SKM-1 treated with dmso at 0.1 percent for 144 hours (cell line): ENCODE measurements around the gene MYO15B.

Experiments used
- DNase-seq: peaks from one replicate; lab custom pipeline; 2025; ENCODE audit not compliant: unreplicated experiment; lab: John Stamatoyannopoulos, UW

MYO15B gene

DNA sequence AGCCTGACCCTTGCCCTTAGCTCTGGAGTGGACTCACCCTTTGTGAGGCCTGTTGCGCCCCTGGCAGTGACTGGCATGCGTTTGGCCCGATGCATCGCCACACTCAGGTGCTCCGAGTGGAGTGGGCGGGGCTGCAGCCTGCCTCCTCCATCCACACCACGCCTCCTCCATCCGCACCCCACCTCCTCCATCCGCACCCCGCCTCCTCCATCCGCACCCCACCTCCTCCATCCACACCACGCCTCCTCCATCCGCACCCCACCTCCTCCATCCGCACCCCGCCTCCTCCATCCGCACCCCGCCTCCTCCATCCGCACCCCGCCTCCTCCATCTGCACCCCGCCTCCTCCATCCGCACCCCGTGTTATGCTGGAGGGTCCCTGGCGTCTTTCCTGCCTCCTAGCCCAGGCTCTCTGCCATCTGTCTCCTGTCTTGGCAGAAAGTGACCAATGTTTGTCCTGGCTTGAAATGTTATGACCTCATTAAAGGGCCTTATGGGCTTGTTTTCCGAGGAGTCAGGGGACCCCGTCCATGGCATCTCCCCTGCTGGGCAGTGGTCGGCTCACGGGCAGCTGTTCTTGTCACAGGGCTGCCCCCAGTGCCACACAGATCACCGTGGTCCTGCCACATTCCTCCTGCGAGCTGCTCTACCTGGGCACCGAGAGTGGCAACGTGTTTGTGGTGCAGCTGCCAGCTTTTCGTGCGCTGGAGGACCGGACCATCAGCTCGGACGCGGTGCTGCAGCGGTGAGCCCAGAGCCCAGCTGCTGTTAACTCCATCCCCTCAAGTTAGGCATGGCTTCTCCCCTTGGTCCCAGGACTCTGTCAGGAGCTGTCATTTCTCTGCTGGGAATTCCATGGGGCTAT is 28.7 kb upstream of the MYO15B start:
- DNase-seq: no peak

DNA sequence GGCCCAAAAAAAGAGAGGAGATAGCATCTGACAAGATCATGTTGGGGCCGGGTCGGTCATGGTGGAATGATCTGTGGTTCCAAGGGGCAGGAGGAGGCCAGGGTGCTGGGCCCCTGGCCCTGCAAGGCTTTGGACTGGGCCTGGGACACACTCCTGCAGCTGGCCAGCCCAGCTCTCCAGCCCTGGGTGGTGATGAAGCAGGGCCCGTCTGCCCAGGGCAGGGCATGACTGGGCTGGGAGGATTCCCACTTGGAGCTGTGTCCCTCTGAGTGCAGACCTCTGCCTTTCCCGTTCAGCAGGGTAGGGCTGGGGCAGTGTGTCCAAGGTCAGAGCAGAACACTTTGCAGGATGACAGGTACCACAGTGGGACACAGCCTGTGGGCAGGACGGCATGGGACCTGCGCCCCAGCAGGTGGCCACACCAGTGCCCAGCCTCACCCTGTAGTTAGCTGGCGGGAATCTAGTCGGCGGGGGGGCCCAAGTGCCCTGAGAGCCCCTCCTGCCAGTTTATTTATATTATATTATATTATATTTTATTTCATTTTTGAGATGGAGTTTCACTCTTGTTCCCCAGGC is 27.6 kb upstream of the MYO15B start:
- no peak for DNase-seq

DNA sequence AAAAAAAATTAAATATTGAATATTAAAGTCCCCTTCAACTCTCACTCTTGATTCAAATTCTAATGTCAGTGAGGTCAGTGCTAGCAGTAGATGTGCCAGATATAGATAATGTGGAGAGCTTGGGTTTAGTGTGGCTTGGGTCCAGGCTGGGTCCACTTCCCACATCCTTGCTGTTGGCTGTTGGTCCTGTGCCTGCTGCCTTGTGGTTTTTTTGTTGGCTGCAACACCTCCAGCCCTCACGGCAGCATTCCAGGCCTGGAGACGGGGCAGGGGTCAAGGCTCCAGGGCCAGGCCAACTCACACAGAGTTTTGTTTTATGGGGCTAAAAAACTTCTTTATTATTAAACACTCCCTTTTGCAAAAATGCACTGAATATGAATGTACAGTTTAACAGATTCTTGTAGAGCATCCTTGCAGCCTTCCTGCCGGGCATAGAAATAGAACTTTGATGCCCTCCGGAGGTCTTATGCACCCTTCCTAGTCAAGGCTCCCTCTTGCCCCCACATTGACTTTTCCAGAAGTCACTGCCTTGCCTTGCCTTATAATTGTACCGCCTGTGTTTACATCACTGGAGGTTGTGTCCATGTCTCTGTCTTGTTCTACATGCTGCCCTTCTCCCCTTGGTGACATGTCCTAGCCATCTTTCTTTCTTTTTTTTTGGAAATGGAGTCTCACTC is 25.5 kb upstream of the MYO15B start:
- DNase-seq: no peak

DNA sequence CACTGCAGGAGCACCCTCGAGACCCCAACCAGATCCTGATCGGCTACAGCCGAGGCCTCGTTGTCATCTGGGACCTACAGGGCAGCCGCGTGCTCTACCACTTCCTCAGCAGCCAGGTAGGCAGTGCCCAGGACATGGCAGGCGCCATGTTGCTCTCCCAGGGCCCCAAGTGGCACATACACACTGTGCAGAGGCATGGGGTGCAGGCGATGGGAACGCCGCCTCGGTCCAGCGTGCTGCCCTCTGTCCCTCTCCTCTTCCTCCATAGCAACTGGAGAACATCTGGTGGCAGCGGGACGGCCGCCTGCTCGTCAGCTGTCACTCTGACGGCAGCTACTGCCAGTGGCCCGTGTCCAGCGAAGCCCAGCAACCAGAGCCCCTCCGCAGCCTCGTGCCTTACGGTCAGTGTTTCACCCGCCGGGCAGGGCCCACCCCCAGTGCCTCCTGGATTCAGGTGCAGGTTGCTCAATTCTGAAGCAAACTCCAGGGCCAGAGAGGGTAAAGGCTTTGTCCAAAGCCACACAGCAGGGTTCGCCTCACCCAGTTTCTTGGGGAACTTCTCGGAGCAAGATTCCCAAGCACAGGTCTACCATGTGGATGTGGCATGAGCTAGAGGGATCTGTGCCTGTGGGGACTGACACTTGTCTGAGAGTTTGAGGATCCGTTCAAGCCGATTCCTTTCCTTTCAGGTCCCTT is 24.4 kb upstream of the MYO15B start:
- no peak for DNase-seq

DNA sequence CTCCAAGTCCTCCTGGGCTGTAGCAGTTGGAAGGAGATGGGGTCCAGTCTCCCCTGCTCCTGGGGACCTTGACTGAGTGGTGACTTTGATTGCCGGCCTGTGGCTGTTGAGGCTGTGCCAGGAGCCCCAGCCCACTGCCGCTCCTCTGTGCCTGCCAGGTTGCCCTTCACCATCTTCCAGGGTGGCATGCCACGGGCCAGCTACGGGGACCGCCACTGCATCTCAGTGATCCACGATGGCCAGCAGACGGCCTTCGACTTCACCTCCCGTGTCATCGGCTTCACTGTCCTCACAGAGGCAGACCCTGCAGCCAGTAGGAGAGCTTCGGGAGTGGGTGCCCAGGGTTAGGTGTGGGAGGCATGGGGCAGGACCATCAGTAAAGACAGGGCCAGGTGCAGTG is 23.4 kb upstream of the MYO15B start:
- no peak for DNase-seq

DNA sequence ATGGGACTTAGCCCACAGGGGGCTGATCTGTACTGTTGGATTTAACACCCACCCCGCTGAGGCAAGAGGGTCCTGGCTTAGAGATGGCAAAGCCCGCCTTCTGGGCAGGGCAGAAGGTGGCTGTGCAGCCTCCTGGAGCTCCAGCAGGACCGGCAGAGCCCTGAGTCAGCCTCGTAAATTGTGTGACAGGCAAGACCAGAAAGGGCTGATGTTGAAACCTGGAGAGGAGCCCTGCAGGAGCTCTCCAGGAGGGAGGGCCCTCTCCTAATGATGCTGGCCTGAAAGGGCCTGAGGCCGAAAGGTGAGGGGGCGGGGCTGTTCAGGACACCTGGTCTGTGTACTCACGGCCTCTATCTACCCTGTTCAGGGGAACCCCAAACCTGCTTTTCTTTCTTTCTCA is 22.5 kb upstream of the MYO15B start:
- no peak for DNase-seq

DNA sequence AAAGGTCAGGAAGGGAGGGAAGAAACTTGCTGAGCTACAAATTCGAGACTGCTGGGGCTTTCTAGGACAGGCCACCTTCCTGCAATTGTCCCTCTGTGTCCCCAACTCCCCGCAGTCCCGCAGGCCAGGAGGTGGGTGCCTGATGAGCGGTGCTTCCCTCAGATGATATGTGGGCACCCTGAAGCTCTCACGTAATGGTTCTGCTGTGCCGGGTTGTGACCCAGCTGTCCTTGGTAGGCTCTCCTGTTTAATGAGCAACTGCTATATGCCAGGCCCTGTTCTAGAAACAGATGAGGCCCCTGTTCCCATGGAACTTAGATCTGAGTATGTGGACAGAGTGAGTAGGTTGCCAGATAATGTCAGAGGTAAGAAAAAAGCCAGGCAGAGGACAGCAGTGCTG is 22.0 kb upstream of the MYO15B start:
- DNase-seq: no peak

DNA sequence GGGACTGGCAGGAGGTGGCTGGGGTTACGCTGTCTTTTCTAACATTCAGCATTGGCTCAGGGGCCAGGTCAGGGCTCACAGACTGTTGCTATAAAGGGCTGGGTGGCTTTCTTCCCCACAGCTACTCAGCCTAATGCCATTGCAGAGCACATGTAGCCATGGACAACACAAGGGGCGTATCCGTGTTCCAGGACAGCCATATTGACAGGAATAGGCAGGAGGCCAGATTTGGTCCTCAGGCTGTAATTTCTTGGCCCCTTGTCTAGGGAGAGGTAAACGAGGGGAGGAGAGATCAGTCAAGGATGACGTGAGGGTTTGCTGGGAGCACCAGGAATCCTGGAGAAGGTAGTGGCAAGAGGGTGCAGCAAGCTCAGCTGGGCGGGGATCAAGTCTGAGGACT is 21.2 kb upstream of the MYO15B start:
- DNase-seq: no peak

DNA sequence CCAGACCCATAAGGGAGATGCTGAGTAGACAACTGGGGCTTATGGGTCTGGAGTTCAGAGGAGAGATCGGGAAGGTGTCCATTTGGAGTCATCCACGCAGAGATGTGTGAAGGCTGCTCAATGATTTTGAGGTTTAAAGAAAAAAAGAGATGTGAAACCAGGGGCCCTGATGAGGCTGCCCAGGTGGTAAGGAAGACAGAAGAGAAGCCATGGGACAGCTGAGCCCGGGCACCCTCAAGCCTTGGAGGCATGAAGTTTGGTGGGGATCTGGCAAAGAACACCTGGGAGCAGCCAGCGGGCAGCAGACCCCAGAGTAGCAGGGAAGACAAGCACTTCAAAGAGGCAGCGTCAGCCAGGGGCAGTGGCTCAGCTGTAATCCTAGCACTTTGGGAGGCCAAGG is 20.8 kb upstream of the MYO15B start:
- DNase-seq: no peak

DNA sequence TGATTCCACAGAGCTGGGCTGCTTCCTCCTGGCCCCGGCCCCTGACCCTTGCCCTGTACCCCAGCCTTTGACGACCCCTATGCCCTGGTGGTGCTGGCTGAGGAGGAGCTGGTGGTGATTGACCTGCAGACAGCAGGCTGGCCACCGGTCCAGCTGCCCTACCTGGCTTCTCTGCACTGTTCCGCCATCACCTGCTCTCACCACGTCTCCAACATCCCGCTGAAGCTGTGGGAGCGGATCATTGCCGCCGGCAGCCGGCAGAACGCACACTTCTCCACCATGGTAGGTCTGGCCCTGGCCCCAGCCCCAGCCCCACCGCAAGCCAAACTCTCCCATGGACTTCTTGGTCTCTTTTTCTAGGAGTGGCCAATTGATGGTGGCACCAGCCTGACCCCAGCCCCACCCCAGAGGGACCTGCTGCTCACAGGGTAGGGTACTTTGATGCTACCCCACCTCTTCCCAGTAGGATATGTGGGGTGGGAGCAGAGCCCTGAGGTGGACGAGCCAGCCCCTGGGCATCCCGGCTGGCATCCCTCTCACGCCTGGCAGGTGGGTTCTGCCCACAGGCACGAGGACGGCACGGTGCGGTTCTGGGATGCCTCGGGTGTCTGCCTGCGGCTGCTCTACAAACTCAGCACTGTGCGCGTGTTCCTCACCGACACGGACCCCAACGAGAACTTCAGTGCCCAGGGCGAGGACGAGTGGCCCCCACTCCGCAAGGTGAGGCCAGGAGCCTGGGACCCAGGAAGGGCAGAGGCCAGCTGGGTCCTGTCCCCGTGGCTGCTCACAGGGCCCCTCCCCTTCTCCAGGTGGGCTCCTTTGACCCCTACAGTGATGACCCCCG is 19.0 kb upstream of the MYO15B start:
- no peak for DNase-seq

DNA sequence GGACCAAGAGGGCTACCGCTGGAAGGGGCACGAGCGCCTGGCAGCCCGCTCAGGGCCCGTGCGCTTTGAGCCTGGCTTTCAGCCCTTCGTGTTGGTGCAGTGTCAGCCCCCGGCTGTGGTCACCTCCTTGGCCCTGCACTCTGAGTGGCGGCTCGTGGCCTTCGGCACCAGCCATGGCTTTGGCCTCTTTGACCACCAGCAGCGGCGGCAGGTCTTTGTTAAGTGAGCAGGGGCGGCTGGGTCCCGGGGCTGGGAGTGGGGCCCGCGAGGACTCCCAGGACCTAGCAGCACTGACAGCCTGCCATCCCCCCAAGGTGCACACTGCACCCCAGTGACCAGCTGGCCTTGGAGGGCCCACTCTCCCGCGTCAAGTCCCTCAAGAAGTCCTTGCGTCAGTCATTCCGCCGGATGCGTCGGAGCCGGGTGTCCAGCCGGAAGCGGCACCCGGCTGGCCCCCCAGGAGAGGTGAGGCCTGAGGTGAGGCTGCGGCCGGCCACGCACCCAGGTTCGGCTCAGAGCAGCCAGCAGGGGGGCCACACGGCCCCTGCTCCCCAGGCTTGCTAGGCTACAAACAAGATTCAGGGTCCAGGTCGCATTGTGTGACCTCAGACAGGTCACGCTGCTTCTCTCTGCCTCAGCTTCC is 17.4 kb upstream of the MYO15B start:
- no peak for DNase-seq

DNA sequence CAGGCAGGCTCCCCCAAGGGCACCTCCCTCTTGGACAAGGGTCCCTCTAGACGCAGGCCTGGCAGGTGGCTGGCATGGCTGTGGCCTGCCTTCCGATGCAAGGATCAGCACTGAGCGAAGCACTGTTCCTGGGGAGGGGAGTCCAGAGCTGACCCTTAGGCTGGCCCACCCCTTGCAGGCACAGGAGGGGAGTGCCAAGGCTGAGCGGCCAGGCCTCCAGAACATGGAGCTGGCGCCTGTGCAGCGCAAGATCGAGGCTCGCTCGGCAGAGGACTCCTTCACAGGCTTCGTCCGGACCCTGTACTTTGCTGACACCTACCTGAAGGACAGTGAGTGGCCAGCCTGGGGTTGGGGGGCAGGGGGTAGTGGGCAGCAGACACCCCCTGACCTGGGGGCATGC is 16.8 kb upstream of the MYO15B start:
- DNase-seq: no peak

DNA sequence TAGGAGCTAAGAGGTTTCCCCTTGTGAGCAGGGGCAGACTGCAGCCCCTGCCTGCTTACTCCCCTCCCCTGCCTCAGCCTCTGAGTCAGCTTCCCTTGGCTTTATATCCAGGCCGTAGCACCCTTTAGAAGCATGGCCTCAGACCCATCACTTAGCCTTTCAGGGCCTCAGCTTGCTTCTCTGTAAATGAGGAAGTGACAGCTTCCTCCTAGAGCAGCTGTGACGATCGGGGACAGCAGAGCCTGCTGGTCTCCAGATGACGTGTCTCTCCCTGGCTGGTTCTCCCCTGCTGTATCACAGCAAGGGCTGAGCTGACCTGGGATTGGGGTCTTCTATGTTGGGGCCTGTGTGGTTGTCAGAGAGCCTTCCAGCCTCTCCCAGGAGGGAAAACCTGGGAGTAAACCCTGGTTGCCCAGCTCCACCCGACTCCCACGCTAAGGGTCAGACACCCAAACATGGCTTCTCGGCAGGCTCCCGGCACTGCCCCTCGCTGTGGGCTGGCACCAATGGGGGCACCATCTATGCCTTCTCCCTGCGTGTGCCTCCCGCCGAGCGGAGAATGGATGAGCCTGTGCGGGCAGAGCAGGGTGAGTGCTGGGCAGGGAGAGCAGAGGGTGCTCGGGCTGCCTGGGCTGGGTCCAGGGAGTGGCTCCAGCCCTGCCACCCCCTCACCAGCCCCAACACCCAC is 16.3 kb upstream of the MYO15B start:
- DNase-seq: peak; percentile 96

DNA sequence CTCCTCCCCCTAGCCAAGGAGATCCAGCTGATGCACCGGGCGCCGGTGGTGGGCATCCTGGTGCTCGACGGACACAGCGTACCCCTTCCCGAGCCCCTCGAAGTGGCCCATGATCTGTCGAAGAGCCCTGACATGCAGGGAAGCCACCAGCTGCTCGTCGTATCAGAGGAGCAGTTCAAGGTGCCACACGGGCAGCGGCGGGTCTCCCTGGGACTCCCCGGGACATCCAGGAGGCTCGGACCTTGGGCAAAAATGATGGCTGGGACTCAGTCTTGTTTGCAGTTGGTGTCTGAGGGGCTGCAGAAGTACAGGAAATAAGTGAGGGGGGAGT is 15.8 kb upstream of the MYO15B start:
- DNase-seq: no peak

DNA sequence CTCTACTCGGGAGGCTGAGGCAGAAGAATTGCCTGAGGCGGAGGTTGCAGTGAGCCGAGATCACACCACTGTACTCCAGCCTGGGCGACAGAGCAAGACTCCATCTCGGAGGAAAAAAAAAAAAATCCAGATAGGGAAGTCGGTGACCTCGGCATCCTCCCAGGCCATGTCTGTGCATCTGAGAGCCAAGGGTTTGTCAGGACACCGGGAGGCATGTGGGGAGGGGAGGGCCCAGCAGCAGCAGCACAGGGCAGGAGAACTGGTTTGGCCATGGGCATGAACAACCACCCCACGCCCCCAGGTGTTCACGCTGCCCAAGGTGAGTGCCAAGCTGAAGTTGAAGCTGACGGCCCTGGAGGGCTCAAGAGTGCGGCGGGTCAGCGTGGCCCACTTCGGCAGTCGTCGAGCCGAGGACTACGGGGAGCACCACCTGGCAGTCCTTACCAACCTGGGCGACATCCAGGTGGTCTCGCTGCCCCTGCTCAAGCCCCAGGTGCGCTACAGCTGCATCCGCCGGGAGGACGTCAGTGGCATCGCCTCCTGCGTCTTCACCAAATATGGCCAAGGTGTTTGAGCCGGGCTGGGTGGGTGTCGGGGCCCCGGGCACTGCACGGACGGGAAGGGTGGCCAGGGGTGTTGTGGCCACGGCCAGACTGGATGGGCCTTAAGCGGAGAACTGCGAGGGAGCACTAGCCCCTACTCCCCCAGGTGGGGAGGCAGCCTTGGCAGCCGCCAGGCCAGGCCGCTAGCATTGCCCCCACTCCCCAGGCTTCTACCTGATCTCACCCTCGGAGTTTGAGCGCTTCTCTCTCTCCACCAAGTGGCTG is 14.7 kb upstream of the MYO15B start:
- DNase-seq: no peak

DNA sequence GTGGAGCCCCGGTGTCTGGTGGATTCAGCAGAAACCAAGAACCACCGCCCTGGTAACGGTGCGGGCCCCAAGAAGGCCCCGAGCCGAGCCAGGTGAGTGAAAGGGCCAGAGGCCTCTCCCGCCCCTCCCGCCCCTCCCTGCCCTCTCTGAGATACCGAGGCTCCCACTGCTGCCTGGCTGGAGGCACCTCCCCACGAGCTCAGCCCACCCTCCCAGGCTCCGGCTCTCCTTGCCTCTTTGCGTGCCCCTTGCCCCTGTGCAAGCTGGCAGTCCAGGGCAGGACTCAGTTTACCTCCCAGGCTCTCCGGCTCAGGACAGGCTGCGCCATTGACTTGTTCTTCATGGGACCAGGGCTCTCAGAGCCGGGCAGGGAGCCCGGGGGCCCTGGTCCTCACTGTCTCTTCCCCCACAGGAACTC is 14.1 kb upstream of the MYO15B start:
- DNase-seq: no peak

DNA sequence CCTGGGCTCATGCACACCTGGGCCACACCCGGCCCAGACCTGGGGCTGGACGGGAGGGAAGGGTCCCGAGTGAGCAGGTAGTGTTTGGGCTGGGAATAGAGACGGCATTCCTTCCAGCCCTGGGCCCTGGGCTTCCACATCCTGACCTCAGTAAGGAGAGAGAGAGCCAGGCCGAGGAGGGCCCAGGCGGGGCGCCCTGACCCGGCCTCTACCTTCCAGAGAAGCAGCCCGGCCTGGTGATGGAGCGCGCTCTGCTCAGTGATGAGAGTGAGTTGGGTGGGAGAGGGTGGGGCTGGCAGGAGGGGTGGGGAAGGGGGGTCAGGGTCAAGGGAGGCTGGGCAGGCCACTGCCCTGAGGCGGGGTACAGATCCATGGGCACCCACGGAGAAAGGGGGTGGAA is 13.6 kb upstream of the MYO15B start:
- DNase-seq: no peak

DNA sequence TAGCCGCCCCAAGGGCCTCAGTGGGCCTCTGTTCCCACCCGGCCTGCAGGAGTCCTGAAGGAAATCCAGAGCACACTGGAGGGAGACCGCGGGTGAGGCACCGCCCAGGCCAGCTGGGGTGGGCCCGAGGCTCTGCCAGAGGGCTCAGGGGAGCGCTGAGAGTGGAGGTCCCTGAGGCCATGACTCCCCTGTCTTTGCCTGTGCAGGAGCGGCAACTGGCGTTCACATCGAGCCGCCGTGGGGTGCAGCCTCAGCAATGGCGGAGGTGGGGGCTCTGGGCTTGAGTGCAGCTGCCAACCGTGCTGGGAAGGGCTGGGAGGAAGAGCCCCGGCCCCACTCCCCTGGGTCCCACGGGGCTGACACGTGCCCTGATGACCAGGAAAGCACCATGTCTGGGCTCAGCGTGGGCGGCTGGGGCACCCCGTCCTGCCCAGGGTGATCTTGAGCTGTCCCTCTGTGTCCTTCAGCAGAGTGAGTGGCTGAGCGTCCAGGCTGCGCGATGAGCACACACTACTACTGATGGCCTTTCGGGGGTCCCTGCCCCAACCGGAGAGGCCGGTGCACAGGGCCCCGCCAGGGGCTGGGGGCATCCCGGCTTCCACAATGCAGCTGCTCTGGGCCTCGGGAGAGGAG is 13.1 kb upstream of the MYO15B start:
- DNase-seq: no peak

DNA sequence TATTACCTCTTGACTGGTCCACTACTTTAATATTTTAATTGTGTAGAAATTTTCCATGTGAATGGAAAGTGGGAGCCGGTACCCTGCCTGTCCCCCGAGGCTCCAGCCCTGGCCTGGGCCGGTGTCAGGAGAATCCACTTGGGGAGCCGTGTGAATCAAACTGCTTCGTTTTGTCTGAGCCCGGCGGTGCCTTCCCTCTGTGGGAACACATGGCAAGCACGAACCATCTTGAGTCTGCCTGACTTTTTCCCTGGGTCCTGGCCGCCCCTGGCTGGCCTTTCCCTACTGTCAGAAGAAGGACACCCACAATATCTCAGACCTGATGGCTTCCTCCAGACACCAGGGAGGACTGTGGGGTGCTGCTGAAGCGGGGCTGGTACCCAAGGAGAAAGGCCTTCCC is 12.4 kb upstream of the MYO15B start:
- no peak for DNase-seq
